22Rv1 (cell line): ENCODE results near the gene ADAMTS8.

Experiments used
- CTCF ChIP-seq: fragments of 450-650 bp; IDR thresholded peaks from 2 replicates; pipeline ENCODE4 v1.5.1; 2017; ENCODE audit warnings: mild to moderate bottlenecking
- ZFX ChIP-seq: fragments of 450-650 bp; IDR thresholded peaks from 2 replicates; pipeline ENCODE4 v1.6.1; 2017; ENCODE audit warnings: antibody characterized with exemption, borderline replicate concordance

GRCh38 chr11:130408901-130409300 lies 19.5 kb downstream of the ADAMTS8 start:
- TF ChIP-seq CTCF (no peak), ZFX (no peak)
